GM18868 (cell line): ENCODE data around the gene SLC1A6.
"Not testable (repeated sequence)": the region's sequence is repeated elsewhere in the genome, so short reads cannot be mapped to it uniquely, and the experiment has no call there.

ENCODE experiments used
- ATAC-seq: cut with Tn5 transposase; IDR thresholded peaks from one replicate; pipeline ENCODE4 v1.9.1; 2021; ENCODE audit warnings: mild to moderate bottlenecking, moderate library complexity; ENCODE audit not compliant: unreplicated experiment

Gene SLC1A6

GRCh38 chr19:14959263-14959662 lies 20.4 kb downstream of the SLC1A6 start:
- ATAC-seq: no peak

- no peak for ATAC-seq
Observed at GRCh38 chr19:14957464-14957863, 22.2 kb downstream of the SLC1A6 start.

GRCh38 chr19:14954071-14954655 lies 25.5 kb downstream of the SLC1A6 start:
- ATAC-seq: no peak

- no peak for ATAC-seq
Observed at GRCh38 chr19:14952767-14953166, 26.9 kb downstream of the SLC1A6 start.

DNA sequence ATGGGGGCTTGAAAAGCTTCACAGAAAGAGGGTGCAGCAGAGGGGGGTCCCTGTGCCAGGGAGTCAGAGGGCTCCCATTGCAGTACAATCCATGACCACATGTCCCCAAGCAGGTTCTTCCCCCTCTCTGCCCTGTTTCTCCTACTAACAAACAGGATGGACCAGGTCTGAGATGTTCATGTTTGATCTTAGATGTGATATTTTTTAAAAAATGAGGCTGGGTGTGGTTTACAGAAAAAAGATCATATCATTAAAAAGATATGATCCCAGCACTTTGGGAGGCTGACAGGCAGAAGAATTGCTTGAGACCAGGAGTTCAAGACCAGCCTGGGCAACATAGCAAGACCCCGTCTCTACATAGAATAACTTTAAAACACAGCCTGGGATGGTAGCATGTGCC lies 29.2 kb downstream of the SLC1A6 start:
- ATAC-seq: no peak

GRCh38 chr19:14949876-14950275 lies 29.8 kb downstream of the SLC1A6 start:
- no peak for ATAC-seq

DNA sequence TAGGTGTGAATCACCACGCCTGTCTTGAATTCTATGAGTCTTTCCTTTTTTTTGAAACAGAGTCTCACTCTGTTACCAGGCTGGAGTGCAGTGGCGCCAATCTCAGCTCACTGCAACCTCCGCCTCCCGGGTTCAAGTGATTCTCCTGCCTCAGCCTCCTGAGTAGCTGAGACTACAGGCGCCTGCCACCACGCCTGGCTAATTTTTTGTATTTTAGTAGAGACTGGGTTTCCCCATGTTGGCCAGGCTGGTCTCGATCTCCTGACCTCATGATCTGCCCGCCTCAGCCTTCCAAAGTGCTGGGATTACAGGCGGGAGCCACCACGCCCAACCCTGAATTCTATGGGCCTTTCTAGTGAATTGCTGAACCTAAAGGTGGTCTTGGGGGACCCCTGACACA lies 30.3 kb downstream of the SLC1A6 start:
- ATAC-seq: not testable (repeated sequence)

DNA sequence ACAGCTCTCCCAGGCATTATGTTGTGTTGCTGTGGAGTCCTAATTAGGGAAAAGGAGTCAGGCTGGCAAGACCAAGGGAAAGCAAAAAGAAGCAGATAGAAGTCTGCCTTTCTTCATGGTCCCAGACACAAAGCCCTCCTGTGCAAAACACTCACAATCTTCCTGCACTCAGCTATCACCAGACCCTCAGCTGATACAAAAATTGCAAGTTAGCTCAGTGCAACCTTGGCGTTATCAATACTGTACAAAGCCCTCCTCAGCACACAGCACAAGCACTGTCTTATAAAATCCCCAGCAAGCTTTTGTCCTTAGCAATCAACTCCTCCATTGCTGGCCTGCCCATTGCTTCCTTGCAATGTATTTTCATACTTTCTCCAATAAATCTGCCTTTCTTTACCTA lies 35.2 kb downstream of the SLC1A6 start:
- ATAC-seq: no peak

GRCh38 chr19:14943601-14944000 lies 36.1 kb downstream of the SLC1A6 start:
- no peak for ATAC-seq

DNA sequence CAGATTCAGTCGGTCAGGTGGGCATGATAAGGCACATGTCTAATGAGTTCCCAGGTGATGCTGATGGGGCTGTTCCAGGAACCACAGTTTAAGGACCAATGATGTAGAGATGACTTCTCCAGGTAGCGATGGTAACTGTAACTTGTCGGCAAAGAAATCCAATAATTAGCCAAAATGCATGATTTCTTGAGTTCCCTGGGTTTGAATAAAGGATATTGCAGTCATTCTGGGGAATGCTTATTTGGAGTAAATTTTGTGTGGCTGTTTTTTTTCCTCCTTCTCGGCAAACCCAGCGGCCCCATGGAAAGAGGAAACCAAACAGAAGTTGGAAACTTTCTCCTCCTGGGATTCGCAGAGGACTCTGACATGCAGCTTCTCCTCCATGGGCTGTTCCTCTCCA lies 38.5 kb downstream of the SLC1A6 start, which contains the start of gene OR7C2:
Gene OR7C2, plus strand, starts transcription at position 301 of the 400 bp plus-strand sequence. Its CDS starts 0 bp downstream, at position 301.
- no peak for ATAC-seq

- no peak for ATAC-seq
Observed at GRCh38 chr19:14940266-14940665, 39.4 kb downstream of the SLC1A6 start.

DNA sequence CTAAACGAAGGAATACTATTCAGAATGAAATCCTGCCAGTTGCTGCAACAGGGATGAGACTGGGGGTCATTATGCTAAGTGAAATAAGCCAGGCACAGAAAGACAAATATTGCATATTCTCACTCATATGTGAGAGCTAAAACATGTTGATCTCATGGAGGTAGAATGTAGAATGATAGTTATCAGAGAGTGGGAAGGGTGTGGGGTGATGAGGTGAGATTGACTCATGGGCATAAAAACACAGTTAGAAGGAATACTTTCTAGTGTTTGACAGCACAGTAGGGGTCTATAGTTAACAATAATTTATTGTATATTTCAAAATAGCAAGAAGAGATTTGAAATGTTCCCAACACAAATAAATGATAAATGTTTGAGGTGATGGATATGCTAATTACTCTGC lies 46.2 kb downstream of the SLC1A6 start:
- ATAC-seq: no peak

GRCh38 chr19:14916848-14917247 lies 62.8 kb downstream of the SLC1A6 start:
- ATAC-seq: no peak

DNA sequence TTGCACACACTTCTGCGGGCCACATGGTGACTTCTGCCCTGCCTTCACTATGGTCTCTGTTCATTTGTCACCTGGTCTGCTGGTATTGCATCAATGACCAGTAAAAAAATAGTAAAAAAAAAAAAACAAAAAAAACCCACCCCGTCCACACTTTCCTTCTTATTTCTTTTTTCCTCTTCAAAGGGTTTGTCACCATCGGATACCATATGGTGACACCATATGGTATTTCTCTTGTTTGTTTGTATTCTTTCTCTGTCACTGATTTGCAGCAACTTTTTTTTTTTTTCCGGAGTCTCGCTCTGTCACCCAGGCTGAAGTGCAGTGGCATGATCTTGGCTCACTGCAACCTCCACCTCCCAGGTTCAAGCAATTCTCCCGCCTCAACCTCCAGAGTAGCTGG lies 64.5 kb downstream of the SLC1A6 start:
- no peak for ATAC-seq

- no peak for ATAC-seq
Observed at GRCh38 chr19:14906711-14907110, 73.0 kb downstream of the SLC1A6 start.

DNA sequence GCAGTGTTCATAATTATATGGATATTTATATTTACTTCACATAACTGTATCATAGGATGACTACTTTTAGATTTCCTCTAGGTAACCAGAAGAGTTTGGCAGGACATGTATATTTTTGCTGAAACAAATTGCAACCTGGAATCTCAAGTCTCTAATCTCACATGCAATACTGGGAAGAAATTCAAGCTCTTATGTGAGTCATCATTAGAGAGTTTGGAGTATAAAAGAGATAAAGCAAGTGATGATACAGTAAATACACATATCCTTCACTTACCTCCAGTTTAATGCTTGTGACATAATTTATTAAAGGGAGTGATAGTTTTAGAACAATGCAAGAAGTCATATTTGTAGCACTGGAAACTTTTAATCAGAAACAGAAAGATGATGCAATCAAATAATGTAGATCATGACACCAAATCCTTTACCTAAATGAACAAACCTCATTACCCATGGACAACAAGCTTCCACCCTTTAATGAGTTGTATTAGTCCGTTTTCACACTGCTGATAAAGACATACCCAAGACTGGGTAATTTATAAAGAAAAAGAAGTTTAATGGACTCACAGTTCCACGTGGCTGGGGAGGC lies 77.9 kb downstream of the SLC1A6 start:
- ATAC-seq: no peak
